Fibroblast of the aortic adventitia (primary cell): Measurements from ENCODE around the gene CLDN5. TPM values are rescaled to one million over a fixed set of nuclear protein-coding genes. Genes with fewer than 3 reads are reported as not detected.

Experiments
- DNase-seq: peaks from one replicate; pipeline ENCODE4 v3.0.0-alpha.2; 2010; ENCODE audit warnings: low read depth
- H3K4me3 ChIP-seq: 2 replicates; pipeline ENCODE4 v1.5.1; 2011; ENCODE audit warnings: low read depth, mild to moderate bottlenecking, control low read depth, low read length, moderate library complexity
- total RNA-seq: library from RNA; depleted of rRNA; stranded (reverse); fragments of >200 nt; gene quantifications from 2 replicates; pipeline ENCODE4 v1.2.3, GENCODE V29; 2012; ENCODE audit warnings: low replicate concordance
- TF ChIP-seq, protein P1 (sequence below): IDR thresholded peaks from 2 replicates; pipeline ENCODE4 v1.5.1; 2011; ENCODE audit warnings: mild to moderate bottlenecking, low read length, control low read depth, inconsistent platforms; ENCODE audit not compliant: insufficient read depth

CLDN5 gene
- total RNA-seq, 1 donor = 0.27 TPM

GRCh38 chr22:19510919-19511341 is 13.3 kb downstream of the CLDN5 start:
- TF ChIP-seq, protein P1, sequence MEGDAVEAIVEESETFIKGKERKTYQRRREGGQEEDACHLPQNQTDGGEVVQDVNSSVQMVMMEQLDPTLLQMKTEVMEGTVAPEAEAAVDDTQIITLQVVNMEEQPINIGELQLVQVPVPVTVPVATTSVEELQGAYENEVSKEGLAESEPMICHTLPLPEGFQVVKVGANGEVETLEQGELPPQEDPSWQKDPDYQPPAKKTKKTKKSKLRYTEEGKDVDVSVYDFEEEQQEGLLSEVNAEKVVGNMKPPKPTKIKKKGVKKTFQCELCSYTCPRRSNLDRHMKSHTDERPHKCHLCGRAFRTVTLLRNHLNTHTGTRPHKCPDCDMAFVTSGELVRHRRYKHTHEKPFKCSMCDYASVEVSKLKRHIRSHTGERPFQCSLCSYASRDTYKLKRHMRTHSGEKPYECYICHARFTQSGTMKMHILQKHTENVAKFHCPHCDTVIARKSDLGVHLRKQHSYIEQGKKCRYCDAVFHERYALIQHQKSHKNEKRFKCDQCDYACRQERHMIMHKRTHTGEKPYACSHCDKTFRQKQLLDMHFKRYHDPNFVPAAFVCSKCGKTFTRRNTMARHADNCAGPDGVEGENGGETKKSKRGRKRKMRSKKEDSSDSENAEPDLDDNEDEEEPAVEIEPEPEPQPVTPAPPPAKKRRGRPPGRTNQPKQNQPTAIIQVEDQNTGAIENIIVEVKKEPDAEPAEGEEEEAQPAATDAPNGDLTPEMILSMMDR = no peak
- DNase-seq = no peak
- H3K4me3 ChIP-seq = no peak overlapping the region

DNA sequence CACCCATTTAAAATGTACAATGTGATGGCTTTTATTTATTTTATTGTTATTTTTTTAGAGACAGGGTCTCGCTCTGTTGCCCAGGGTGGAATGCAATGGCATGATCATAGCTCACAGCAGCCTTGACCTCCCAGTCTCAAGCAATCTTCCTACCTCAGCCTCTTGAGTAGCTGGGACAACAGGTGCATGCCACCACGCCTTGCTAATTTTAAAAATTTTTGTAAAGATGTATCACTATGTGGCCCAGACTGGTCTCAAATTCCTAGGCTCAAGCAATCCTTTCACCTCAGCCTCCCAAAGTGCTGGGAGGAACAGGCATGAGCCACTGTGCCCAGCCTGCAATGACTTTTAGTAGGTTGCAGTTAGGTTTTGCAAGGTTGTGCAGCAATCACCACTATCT is 14.3 kb downstream of the CLDN5 start:
- TF ChIP-seq, protein P1 = no peak
- DNase-seq = no peak
- no peak overlapping the region for H3K4me3 ChIP-seq

DNA sequence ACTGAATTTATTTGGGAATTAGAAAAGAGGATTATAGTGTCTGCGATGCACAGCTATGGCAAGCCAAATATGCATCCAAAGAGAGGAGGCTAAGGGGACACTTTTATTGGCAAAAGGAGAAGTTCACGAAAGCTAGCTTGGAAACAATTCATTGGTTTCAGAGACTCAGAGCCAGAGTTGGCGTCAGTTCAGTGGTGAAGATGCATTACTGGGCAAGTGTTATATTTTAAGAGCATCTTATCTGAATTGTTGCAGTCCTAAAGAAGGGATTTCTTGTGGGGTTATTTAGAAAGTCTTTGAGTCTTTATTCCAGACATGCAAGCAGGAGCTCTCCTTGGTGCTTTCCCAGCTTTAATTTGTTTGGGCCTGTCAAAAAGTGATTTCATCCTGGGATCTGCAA is 15.0 kb downstream of the CLDN5 start:
- no peak overlapping the region for H3K4me3 ChIP-seq
- no peak for DNase-seq
- TF ChIP-seq, protein P1 = no peak

DNA sequence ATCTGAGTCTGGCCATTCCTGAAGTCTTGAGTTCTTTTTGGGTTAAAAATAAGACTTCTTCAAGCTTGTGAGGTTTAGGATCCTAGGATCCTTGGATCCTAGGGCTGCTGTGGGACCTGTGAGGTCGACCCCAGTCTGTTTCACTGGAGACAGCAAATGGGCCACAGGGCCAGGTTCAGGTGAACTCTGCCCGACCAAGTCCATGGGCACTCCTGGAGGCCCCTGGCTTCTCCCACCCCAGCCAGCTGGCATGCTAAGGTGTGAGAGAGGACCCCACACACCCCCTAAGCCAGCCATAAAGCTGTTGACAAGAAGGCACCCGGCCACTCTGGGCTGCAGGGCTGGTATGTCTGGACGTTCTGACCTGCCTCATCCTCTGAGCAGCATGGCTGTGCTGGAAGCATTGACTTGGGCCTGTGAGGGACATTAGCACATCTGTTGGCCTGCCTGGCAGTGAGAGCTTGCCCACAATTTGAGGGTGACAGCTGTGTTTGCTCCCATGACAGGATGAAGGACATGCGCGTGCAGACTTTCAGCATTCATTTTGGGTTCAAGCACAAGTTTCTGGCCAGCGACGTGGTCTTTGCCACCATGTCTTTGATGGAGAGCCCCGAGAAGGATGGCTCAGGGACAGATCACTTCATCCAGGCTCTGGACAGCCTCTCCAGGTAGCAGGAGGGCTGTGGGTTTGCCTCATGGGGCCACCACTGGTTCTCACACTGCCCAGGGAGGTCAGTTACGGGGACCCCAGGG is 16.0 kb downstream of the CLDN5 start:
- no peak for DNase-seq
- H3K4me3 ChIP-seq = no peak overlapping the region
- TF ChIP-seq, protein P1 = no peak

GRCh38 chr22:19507534-19507861 is 16.7 kb downstream of the CLDN5 start:
- no peak for DNase-seq
- H3K4me3 ChIP-seq = no peak overlapping the region
- TF ChIP-seq, protein P1 = no peak

DNA sequence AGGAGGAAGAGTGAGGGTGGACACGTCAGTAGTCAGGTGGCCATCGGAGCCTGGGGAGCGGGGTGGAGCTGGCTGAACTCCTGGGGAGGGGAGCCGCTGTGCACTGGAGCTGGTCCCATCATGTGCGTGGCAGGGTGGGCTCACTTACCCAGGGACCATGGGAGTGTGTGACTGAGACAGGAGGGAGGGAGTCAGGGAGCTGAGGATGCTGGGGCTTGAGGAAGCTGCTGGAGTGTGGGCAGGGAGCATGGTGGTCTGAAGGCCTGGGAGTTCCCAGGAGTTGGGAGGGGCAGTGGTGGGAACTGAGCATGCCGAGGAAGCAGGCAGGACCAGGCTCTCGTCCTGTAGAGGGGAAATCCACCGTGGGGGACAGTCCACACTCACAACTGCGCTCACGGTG is 18.0 kb downstream of the CLDN5 start:
- H3K4me3 ChIP-seq = no peak overlapping the region
- DNase-seq = no peak
- TF ChIP-seq, protein P1 = no peak

GRCh38 chr22:19505735-19506126 is 18.5 kb downstream of the CLDN5 start:
- DNase-seq = no peak
- TF ChIP-seq, protein P1 = no peak
- no peak overlapping the region for H3K4me3 ChIP-seq
